GM19351 (cell line): ENCODE results near the gene SYNC.
"Not testable (repeated sequence)": the region's sequence is repeated elsewhere in the genome, so short reads cannot be mapped to it uniquely, and the experiment has no call there.

Experiments
- ATAC-seq: cut with Tn5 transposase; IDR thresholded peaks from one replicate; pipeline ENCODE4 v1.9.1; 2021; ENCODE audit warnings: mild to moderate bottlenecking, moderate library complexity; ENCODE audit not compliant: unreplicated experiment

Gene SYNC

DNA sequence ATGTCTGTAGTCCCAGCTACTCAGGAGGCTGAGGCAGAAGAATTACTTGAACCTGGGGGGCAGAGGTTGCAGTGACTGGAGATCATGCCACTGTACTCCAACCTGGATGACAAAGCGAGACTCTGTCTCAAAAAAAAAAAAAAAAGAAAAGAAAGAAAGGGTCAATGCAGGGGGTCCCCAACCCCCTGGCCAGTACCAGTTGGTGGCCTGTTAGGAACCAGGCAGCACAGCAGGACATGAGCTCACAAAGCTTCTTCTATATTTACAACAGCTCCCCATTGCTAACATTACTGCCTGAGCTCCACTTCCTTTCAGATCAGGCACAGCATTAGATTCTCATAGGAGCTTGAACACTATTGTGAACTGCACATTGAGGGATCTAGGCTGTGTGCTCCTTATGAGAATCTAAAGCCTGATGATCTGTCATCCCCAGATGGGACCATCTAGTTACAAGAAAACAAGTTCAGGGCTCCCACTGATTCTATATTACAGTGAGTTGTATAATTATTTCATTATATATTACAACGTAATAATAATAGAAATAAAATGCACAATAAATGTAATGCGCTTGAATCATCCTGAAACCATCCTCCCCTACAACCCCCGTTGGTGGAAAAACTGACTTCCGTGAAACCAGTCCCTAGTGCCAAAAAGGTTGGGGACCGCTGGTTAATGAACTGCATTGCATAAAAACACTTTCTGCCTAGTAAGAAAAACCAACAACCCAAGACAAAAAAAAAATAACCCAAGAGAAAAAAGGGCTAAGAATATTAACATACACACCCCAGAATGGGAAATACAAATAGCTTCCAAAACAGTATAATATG lies 55.0 kb downstream of the SYNC start:
- ATAC-seq: no peak

DNA sequence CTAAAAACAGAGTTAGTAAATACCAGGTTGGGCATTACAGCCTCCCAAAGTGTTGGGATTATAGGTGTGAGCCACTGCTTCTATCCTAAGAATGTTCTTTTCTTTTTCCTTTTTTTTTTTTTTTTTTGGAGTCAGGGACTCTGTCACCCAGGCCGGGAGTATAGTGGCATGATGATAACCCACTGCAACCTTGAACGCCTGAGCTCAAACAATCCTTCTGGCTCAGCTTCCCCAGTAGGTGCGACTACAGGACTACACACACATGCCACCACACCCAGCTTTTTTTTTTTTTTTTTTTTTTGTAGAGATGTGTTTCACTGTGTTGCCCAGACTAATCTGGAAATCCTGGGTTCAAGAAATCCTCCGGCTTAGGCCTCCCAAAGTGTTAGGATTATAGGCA lies 58.1 kb downstream of the SYNC start:
- no peak for ATAC-seq

DNA sequence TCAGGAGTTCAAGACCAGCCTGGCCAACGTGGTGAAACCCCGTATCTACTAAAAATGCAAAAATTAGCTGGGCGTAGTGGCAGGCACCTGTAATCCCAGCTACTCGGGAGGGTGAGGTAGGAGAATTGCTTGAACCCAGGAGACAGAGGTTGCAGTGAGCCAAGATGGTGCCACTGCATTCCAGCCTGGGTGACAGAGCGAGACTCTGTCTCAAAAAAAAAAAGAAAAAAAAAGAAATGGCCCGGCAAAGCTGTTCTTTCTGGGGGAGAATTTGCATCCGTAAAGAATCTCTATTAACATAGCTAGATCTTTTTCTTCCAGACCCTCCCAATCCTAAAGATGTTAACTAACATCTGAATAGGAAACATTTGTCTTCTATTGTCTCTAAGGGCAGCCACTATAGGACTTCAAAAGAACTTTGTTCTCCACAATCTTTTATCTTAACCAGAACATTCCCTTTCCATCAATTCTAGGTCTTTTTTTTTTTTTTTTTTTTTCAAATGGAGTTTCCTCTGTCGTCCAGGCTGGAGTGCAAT lies 60.2 kb downstream of the SYNC start:
- not testable (repeated sequence) for ATAC-seq

DNA sequence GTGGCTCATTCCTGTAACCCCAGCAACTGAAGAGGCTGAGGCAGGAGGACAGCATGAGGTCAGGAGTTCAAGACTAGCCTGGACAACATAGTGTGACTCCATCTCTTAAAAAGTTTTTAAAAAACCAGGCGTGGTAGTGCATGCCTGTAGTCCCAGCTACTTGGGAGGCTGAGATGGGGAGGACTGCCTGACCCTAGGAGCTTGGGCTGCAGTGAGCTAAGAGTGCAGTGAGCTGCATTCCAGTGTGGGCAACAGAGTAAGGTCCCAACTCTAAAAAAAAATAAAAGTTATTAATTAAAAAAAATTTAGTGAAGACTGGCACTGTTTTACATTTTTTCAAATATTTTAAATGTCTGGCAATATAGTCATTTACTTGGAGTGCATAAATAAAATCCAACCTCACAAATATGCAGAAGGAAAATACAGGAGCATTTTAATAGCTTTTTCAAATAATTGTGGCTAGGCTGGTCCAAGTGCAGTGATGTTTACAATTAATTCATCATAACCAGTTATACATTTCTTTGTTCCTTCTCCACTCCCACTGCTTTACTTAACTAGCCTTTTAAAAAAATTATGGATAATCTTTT lies 63.0 kb downstream of the SYNC start:
- ATAC-seq: no peak

DNA sequence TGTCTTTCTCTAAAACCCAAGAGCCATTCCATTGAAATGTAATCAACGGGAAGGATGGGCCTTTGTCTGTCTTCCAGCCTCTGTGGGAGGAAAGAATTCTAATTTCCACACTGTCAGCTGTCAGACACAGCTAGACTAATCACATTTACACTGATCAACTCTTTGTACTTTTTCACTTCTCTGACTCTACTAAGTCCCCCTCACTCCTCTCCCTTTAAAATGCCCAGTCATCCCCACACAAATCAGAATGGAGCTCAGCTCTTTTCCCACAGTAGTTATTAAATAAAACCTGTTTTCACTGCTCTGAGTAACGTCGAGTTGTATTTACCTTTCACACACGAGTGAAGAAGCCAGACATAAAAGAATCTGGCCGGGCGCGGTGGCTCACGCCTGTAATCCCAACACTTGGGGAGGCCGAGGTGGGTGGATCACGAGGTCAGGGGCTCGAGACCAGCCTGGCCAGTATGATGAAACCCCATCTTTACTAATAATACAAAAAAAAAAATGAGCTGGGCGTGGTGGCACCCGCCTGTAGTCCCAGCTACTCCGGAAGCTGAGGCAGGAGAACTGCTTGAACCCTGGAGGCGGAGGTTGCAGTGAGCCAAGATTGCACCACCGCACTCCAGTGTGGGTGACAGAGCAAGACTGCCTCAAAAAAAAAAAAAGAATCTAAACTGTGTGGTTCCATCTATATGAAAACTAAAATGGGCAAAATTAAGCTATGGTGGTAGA lies 65.5 kb downstream of the SYNC start:
- ATAC-seq: no peak

DNA sequence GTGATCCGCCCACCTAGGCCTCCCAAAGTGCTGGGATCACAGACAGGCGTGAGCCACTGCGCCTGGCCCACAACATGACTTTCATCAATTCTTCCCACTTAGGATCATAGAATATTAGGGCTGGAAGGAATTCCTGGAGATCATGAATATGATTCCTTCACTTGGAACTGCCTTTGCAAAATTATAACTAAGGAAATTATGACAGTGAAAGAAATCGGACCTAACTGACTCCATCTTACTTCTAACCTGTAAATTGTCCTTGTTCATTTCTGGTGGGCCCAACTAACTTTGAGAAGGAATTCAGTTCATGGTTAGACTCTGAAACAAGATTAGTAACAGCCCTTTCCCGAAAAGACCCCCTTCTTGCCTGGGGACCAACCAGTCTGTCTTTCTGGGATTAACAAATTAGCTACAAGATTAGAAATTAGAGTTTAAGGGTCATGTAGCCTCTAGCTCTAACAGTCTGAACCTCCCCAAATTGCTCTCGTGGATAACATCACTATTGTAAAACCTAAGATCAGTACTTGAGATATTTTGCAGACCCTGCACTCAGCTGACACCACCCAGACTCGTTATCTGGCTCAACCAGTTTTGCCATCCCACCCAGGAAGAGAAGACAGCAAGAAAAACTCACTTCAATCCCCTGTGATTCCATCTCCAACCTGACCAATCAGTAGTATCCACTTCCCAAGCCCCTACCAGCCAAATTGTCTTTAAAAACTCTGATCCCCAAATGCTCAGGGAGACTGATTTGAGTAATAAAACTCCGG lies 66.9 kb downstream of the SYNC start:
- ATAC-seq: no peak

DNA sequence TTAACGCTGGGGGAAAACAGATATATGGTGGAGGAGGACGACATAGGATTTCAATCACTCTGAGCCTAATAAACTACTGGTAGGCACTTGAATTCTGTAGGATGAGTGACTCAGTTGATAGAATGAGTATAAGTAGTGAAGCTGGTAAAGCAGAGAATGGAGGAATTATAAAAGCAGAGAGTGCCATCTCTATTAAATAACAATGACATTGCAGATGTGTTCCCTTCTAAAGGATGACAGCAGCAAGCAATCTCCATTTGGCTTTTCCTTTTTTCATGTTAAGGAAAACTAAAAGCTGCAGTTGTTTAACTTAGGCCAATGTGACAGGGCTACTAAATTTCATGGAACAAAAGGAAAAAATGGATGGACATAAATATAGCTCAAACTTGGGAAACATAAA lies 69.7 kb downstream of the SYNC start:
- ATAC-seq: no peak

DNA sequence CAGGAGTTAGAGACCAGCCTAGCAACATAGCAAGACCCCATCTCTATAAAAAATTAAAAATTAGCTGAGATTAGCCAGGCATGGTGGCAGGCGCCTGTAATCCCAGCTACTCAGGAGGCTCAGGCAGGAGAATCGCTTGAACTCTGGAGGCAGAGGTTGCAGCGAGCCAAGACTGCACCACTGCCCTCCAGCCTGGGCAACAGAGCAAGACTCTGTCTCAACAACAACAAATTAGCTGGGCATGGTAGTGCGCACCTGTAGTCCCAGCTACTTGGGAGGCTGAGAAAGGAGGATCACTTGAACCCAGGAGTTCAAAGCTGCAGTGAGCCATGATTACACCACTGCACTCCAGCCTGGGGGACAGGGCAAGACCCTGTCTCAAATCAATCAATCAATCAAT lies 72.4 kb downstream of the SYNC start:
- not testable (repeated sequence) for ATAC-seq
